ENCODE data around the gene EXOC3L4. TPM values are rescaled to one million over a fixed set of nuclear protein-coding genes. Genes with fewer than 3 reads are reported as not detected.
"Not testable (repeated sequence)": the region's sequence is repeated elsewhere in the genome, so short reads cannot be mapped to it uniquely, and the experiment has no call there.

EXOC3L4 gene
- total RNA-seq, 1 donor from 2014 or later = 22.9 TPM

GRCh38 chr14:103105580-103106150 is 11.1 kb downstream of the EXOC3L4 start:
- DNase-seq (ENCODE audit: low spot score) = no peak

- DNase-seq (ENCODE audit: low spot score) = no peak
These were observed 12.9 kb downstream of the EXOC3L4 start for GRCh38 chr14:103107455-103107854.

GRCh38 chr14:103107941-103108748 is 13.6 kb downstream of the EXOC3L4 start:
- DNase-seq (ENCODE audit: low spot score) = no peak

- no peak for DNase-seq (ENCODE audit: low spot score)
These were observed 14.3 kb downstream of the EXOC3L4 start for GRCh38 chr14:103108749-103109207.

GRCh38 chr14:103109535-103110441 is 15.3 kb downstream of the EXOC3L4 start:
- DNase-seq (ENCODE audit: low spot score) = no peak

- DNase-seq (ENCODE audit: low spot score) = no peak
These were observed 16.2 kb downstream of the EXOC3L4 start for GRCh38 chr14:103110681-103111231.

GRCh38 chr14:103111232-103111868 is 16.8 kb downstream of the EXOC3L4 start:
- no peak for DNase-seq (ENCODE audit: low spot score)

- no peak for DNase-seq (ENCODE audit: low spot score)
These were observed 18.1 kb downstream of the EXOC3L4 start for GRCh38 chr14:103112400-103113243.

GRCh38 chr14:103113303-103113702 is 18.8 kb downstream of the EXOC3L4 start:
- DNase-seq (ENCODE audit: low spot score) = no peak

- DNase-seq (ENCODE audit: low spot score) = no peak
These were observed 19.2 kb downstream of the EXOC3L4 start for GRCh38 chr14:103113774-103114173.

- not testable (repeated sequence) for DNase-seq (ENCODE audit: low spot score)
These were observed 20.7 kb downstream of the EXOC3L4 start for GRCh38 chr14:103115086-103115679.

GRCh38 chr14:103115845-103116572 is 21.5 kb downstream of the EXOC3L4 start:
- DNase-seq (ENCODE audit: low spot score) = no peak

GRCh38 chr14:103116636-103117035 is 22.1 kb downstream of the EXOC3L4 start:
- no peak for DNase-seq (ENCODE audit: low spot score)

GRCh38 chr14:103117499-103117898 is 23.0 kb downstream of the EXOC3L4 start:
- not testable (repeated sequence) for DNase-seq (ENCODE audit: low spot score)

- peak; percentile 67 for DNase-seq (ENCODE audit: low spot score)
These were observed 23.6 kb downstream of the EXOC3L4 start for GRCh38 chr14:103118018-103118662.

- peak; percentile 70 for DNase-seq (ENCODE audit: low spot score)
These were observed 24.3 kb downstream of the EXOC3L4 start for GRCh38 chr14:103118663-103119404.

GRCh38 chr14:103119527-103119926 is 25.0 kb downstream of the EXOC3L4 start:
- not testable (repeated sequence) for DNase-seq (ENCODE audit: low spot score)

Data from mucosa of gallbladder (tissue), 1 donor.